Measurements from ENCODE around the gene PFN1.

The PFN1 gene

GRCh38 chr17:4967539-4968485 lies 19.5 kb upstream of the PFN1 start, which contains the start of gene SPAG7:
TSS of gene SPAG7 (minus strand) at chr17:4967817. CDS start at chr17:4967804, 13 bp downstream.
- DNase-seq (ENCODE audit: low read depth in 2 of 2) = peak; percentile 84 to 87

DNA sequence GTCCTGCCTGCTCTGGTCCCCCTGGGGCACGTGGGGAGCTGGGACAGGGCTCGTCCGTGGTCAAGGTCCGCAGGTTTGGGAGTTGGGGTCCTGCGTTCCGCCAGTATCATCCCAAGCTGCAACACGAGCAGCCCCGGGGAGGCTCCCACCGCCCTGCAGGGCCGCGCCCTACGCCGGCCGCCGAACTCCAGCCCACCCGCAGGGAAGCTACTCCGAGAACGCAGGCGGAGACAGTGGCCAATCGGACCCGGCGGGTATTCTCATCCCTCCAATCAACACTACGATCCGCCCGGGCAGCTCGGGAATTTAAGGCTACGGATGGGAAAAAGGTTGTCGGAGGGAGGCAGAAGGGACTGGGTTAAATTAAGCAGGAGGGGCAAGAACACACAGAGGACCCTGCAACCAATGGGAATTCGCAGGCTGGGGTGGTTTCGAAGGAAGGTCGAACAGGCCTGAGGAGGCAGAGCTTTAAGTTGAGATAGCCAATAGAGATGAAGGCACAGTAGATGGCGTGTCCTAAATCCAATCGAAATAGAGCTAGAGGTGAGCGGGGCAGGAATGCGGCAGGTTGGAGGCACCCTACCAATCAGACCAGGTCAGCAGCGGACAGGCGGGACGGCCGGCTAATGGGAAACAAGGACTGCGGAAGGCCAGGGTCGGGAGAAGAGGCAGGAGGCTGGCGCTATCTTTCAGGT lies 18.7 kb upstream of the PFN1 start:
- DNase-seq (ENCODE audit: low read depth in 2 of 2) = peak; percentile 81 to 92

DNA sequence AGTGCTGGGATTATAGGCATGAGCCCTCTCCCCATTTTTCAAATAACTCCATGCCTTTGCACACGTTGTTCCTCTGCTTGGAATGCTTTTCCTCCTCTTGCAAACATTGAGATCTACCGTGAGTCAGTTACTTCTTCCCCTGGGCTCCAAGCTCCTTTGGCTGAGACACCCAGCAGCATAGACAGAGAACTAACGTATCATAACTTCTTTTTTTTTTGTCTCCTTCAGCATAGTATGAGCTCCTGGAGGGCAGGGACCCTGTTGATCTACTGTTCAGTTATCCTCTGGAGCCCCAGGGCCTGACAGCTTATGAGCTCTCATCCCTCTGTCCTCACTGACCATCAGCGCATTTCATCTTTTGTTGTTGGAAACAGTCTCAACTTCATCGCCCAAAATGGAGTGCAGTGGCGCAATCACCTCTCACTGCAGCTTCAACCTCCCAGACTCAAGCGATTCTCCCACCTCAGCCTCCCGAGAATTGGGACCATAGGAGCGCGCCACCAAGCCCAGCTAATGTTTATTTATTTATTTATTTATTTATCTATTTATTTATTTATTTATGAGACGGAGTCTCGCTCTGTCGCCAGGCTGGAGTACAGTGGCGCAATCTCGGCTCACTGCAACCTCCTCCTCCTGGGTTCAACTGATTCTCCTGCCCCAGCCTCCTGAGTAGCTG lies 17.1 kb upstream of the PFN1 start:
- DNase-seq (ENCODE audit: low read depth in 2 of 2) = no peak

DNA sequence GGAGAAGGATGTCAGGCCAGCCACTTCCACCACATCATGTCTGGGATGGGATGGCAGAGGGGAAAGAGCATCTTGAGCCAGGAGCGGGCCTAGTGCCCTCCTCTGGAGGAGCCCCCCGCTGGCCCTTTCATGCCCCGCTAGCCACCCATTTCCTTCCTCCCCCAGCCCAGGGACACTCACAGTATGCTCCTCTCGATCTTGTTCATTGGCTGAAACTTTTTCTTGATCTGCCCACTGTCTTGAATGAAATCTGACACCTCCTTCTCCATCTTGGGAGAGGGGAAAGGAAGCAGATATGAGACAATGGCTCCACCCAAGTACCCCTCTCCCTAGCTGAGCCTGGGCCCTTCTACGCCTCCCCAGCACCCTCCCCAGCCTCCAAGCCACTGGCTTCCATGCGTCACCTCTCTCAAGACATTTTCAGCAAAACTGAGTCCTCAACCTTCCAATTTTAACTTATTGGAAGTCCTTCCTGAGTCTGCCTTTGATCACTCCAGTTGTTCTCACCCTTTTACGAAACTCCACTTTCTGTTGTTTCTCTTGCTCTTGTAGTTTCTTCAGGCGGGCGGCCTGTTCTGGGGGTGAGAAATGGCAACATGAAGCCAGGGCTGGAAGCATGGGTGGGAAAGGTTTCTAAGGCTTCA lies 12.1 kb upstream of the PFN1 start:
- no peak for DNase-seq (ENCODE audit: low read depth in 2 of 2)

DNA sequence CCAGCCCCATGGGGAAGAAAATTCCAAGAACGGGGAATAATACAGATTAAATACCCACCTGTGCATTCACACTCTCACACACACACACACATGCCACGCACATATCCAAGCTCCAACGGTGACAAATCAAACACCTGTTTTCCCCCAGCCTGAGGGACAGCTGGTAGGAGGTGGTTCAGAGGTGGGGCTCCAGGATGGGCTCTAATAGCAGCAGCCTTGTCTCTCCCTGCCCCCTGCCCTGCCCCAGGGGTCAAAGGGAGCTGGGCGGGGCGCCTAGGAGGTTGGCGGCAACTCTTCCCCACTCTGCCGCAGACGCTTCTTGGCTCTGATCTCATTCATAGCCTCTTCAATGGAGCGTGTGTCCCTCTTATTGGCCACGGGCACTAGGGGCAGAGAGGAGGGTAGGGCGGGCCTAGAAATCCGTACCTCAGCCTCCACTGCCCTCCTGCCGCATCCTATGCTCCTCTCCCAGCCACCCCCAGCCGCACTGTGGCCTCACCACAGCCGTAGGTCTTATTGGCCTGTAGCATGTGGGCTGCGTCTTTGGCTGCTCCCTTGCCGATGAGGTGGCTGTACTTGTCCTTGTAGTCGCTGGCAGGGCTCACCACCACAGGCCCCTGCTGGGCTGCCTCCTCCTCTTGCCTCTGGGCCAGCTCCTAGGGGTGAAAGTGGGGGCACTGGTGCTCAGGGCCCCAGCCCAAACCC lies 11.1 kb upstream of the PFN1 start:
- DNase-seq (ENCODE audit: low read depth in 2 of 2) = no peak

- DNase-seq (ENCODE audit: low read depth in 2 of 2) = no peak
Observed at GRCh38 chr17:4958102-4958501, 9.8 kb upstream of the PFN1 start.

GRCh38 chr17:4956493-4957061 lies 8.2 kb upstream of the PFN1 start:
- DNase-seq (ENCODE audit: low read depth in 2 of 2) = no peak

DNA sequence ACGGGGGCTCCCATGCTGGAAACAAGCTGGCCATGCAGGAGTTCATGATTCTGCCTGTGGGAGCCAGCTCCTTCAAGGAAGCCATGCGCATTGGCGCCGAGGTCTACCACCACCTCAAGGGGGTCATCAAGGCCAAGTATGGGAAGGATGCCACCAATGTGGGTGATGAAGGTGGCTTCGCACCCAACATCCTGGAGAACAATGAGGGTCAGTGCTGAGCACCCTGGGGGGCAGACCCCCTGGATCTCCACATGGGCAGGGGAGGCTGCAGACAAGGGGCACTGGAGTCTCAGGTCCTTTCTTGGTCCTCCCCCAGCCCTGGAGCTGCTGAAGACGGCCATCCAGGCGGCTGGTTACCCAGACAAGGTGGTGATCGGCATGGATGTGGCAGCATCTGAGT lies 6.8 kb upstream of the PFN1 start:
- DNase-seq (ENCODE audit: low read depth in 2 of 2) = no peak

DNA sequence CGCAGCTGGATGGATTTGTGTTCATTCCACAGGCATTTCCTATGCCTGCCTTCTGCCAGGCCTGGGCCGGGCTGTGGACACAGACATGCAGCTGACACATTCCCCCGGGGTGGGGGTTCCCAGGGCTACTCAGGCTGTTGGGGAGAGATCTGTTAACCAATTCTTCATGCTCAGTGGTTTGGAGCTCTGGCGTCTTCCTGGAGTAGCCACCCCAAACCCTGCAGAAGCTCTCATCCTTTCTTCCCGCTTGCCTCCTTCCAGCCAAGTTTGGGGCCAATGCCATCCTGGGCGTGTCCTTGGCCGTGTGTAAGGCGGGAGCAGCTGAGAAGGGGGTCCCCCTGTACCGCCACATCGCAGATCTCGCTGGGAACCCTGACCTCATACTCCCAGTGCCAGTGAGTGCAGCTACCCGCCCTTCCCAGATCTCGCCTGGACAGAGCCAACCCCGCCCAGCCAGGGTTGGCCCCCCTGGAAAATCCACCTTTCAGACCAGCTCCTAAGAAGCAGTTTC lies 5.2 kb upstream of the PFN1 start:
- no peak for DNase-seq (ENCODE audit: low read depth in 2 of 2)

GRCh38 chr17:4951486-4951885 lies 3.2 kb upstream of the PFN1 start:
- no peak for DNase-seq (ENCODE audit: low read depth in 2 of 2)

DNA sequence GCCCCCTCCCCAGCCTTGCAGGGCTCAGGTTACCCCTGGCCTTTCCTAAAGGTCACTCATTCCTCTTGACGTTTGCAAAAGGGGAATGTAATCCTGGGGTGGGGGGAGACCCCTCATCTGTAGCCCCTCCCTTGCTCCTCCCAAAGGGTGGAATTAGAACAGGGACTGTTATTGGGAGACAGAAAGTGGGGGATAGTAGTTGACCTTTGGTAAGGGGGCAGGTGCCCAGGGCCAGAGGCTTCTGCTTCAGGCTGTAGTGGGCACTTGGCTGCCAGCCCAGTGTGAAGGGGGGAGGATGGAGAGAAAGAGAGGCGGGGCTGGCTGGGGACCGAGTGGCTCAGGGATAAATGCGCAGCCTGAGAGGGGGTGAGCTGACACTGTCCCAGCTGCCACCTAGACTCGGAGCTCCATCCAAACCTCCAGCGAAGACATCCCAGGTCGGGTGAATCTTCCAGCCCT lies 2.4 kb upstream of the PFN1 start, which contains the start of gene ENO3:
Gene ENO3 (plus strand): TSS at position 374 of the 459 bp plus-strand sequence. CDS start 711 bp downstream, outside the sequence.
- no peak for DNase-seq (ENCODE audit: low read depth in 2 of 2)

DNA sequence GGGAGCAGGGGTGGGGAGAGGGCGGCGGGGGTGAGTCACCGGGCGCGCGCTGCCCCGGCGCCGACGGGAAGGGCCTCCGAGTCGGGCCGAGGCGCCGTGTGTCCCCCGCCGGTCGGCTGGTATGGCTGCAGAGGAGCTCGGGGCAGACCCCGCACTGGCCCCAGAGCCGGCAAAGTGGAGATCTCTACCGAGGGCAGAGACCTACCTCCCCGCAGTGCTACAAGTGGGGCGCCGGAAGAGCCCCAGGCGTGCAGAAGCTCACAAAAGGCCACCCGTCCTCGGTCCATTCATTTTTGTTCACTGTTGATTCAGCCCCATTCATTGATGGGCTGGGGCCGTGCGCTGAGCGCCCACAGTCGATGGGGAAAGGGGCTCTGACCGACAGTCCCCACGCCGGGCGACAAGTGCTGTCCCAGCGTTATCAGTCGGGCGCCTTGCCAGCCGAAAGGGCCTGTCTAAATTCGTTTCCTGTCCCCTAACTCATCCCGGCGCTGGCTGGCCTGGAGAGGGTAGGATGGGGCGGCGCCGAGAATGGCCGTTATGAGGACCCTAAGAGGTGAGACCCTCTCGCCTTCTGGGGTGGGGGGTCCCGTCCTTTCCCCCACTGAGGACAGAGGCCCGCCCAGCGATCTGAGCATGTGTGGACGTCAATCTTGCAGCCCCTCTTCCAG lies 1.9 kb upstream of the PFN1 start:
- DNase-seq (ENCODE audit: low read depth in 2 of 2) = no peak

DNA sequence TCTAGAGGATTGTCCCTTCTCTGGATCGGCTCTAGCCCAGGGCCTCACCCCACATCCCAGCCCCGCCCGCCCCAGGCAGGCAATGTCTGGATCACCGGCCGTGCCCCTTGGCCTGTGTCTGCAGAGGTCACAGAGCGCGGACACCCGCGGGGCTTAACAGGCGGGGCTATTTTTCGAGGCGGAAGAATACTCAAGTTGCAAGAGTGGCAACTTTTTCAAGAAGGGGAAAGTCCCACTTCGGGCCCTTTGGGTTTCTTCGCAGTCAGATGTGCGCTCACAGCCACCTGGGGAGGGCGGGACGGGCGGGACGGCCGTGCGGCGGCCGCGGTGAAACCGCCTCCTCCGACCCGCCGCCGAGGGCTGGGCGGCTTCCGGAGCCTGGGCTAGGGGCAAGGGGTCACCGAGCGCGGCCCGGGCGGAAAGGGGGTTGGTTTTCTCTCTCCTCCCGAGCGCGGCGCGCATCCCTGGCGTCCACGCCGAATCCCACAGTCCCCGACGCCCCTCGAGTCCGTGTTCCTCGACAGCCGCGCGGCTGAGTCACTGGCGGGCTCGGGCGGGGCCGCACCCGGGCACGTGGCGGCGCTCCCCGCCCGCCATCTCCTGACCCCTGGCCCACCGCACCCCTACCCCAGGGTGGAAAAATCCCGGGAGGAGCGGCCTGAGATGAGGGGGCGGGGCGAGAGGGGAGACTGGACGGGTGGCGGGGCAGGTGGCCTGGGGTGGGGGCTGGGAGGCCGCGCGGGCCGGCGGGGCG lies 1.2 kb upstream of the PFN1 start:
- peak in 1 of 2 donors; percentile 58 for DNase-seq (ENCODE audit: low read depth in 2 of 2)

- DNase-seq (ENCODE audit: low read depth in 2 of 2) = no peak
Observed at GRCh38 chr17:4948931-4949320, 596 bp upstream of the PFN1 start.

- DNase-seq (ENCODE audit: low read depth in 2 of 2) = no peak
Observed at GRCh38 chr17:4947411-4948165, 742 bp downstream of the PFN1 start.

DNA sequence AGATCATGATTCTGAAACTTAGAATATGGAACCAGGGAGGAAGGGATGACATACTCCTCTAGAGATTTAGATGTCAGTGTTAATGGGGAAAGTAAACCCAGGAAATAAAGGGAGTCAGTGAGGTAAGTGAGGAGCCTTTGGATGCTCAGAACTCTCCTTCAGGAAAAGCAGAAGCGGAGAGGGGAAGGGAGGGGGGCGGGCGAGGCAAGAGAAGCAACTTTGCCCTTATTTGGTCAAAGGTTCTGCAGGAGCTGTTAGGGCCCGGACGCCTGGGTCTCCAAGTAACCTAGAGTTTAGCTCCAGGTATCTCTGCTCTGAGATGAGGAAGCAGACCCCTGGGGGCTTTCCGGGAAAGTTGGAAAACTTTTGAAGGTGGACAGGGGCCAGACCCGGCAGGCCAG lies 1.3 kb downstream of the PFN1 start:
- DNase-seq (ENCODE audit: low read depth in 2 of 2) = no peak

GRCh38 chr17:4946312-4946976 lies 1.9 kb downstream of the PFN1 start:
- no peak for DNase-seq (ENCODE audit: low read depth in 2 of 2)

DNA sequence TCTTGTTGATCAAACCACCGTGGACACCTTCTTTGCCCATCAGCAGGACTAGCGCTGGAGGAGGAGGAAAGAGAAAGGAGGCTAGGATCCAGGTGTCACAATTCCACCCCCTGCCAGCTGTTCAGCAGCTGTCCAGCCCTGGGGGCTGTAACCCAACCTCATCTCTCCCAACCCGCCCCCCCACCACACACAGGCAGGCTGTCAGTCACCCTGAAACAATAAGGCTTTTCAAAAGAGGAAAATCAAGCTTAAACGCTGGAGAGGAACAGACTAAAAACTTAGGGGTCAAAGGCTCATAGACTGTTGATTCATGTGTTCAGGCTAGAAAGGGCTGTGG lies 2.4 kb downstream of the PFN1 start:
- DNase-seq (ENCODE audit: low read depth in 2 of 2) = no peak

Data from activated CD8-positive, alpha-beta memory T cell treated with anti-CD3 and anti-CD28 coated beads for 4 hours (primary cell).